GM06990 (cell line): ENCODE data around the gene TMEFF2.

ENCODE experiments used
- DNase-seq: peaks from one replicate; pipeline ENCODE4 v3.0.0-alpha.2; 2011; ENCODE audit not compliant: insufficient read length; ENCODE audit errors: extremely low read depth
- H3K27me3 ChIP-seq: replicated peaks from 2 replicates; pipeline ENCODE4 v1.6.0; 2011; ENCODE audit warnings: low read length; ENCODE audit not compliant: control insufficient read depth, insufficient read depth
- H3K36me3 ChIP-seq: 2 replicates; pipeline ENCODE4 v1.5.1; 2011; ENCODE audit warnings: low read length; ENCODE audit not compliant: control insufficient read depth, insufficient read depth
- H3K4me3 ChIP-seq: replicated peaks from 2 replicates; pipeline ENCODE4 v1.5.1; 2011; ENCODE audit warnings: low read depth, mild to moderate bottlenecking, control low read depth, low read length
- CTCF ChIP-seq: IDR thresholded peaks from 2 replicates; pipeline ENCODE4 v1.5.1; 2011; ENCODE audit warnings: low read length, control low read depth, mild to moderate bottlenecking, inconsistent platforms; ENCODE audit not compliant: insufficient read depth, poor library complexity, severe bottlenecking

The TMEFF2 gene

GRCh38 chr2:191907091-191907490 lies 287.6 kb downstream of the TMEFF2 start:
- DNase-seq, result no peak
- no peak overlapping the region for H3K4me3 ChIP-seq
- H3K27me3 ChIP-seq, result no peaks in the 10 kb centered on the region
- TF ChIP-seq CTCF, result no peak
- H3K36me3 ChIP-seq, result no peaks in the 10 kb centered on the region

DNA sequence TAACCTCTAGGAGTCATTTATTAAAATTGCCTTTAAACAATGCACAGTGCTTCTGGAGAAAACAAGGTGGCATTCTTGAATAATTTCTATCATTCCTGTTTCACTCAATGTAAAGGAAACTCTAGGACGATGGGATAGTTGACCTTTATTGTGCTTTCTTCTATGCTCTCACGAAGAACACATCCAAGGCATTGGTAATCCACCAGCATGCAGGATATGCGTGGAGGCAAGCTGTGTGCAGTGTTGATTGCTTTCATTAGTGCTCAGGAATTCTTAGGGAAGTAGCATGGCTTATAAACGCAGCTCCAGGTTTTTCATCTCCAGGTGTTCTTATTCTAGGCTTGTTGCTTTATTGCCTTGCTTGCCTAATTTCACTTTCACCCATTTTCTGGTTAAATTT lies 289.4 kb downstream of the TMEFF2 start:
- no peak for TF ChIP-seq CTCF

DNA sequence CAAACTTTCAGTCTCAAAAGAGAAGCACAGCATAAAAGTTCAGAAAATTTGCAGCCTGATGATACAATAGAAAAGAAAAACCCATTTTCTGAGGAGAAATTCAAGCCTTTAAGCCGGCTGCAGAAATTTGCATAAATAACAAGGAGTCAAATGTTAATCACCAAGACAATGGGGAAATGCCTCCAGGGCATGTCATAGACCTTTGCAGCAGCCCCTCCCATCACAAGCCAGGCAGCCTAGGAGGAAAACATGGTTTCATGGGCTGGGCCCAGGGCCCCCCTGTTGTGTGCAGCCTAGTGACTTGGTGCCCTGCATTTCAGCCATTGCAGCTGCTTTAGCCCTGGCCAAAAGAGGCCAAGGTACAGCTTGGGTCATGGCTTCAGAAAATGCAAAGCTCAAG lies 293.7 kb downstream of the TMEFF2 start:
- DNase-seq, result no peak
- TF ChIP-seq CTCF, result no peak
- Histone ChIP-seq H3K36me3 (no peaks in the 10 kb centered on the region), H3K4me3 (no peak overlapping the region), H3K27me3 (no peaks in the 10 kb centered on the region)

More for the DNA sequence above, 289.4 kb downstream of the TMEFF2 start:
- no peaks in the 10 kb centered on the region for H3K27me3 ChIP-seq
- no peaks in the 10 kb centered on the region for H3K36me3 ChIP-seq
- DNase-seq, result no peak
- no peak overlapping the region for H3K4me3 ChIP-seq

- H3K4me3 ChIP-seq, result no peak overlapping the region
- H3K36me3 ChIP-seq, result no peaks in the 10 kb centered on the region
- no peak for DNase-seq
- no peak for TF ChIP-seq CTCF
- no peaks in the 10 kb centered on the region for H3K27me3 ChIP-seq
These were observed 295.3 kb downstream of the TMEFF2 start for GRCh38 chr2:191899410-191899809.
